ENCODE measurements around the gene BCR.

Gene BCR

DNA sequence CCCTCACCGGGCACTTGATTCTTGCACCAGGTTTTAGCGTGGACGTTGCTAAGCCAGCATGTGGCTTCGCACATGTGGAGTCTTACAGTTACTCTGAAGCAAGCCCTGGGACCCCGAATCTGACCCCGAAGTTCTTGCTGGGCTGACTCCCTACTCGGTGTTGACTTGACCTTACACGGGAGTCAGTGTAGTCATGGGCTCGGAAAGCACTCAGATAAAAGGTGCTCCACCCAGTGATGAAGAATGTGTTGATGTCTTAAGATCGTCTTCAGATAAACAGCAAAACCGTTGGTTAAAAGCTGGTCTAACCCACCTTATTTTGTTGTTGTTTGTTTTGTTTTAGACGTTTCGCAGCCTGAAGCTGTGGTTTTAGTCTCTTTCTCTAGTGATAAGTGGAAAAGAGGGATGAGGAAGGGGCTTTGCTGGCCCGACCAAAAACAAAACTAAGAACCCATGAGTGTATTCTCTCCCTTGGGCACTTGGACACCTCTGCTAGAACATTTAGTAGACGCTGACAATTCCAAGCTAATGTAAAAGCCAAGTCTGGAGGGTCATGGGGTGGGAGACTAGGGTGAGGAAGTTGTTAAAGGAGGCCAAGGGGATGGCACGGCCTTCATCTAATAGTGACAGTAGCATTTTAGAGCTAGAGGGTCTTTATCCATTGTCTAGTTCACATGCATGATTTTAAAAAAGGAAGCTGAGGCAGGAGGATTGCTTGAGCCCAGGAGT, 69.9 kb downstream of the BCR start:
- H3K4me3 ChIP-seq (ENCODE audit: low read length), result no peak overlapping the region
- DNase-seq (ENCODE audit: low read depth, low spot score), result no peak

DNA sequence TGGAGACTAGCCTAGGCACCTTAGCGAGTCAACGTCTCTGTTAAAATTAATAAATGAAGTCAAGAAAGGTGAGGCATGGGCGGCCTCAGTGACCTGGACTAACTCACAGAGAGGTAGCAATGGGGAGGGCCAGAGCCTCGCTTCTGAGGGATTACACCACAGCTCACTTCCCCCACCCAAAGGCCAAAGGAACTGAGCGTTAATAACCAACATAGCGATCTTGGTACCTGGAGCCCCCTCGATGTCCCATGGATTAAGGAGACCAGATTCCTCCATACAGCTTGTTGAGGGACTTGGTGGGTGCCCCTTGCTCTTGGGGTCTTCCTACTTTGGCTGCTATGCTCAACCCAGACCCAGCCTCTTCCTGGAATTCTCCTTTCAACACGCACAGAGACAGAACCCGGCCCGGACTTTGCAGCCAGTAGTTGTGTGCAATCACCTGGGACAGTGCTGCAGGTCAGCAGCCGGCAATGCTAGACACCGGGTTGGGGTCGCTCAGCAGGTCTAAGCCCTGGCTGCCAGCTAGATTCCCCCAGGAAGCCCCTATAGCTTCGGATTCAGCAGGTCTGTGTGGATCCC, 70.6 kb downstream of the BCR start:
- no peak overlapping the region for H3K4me3 ChIP-seq (ENCODE audit: low read length)
- DNase-seq (ENCODE audit: low read depth, low spot score), result no peak

DNA sequence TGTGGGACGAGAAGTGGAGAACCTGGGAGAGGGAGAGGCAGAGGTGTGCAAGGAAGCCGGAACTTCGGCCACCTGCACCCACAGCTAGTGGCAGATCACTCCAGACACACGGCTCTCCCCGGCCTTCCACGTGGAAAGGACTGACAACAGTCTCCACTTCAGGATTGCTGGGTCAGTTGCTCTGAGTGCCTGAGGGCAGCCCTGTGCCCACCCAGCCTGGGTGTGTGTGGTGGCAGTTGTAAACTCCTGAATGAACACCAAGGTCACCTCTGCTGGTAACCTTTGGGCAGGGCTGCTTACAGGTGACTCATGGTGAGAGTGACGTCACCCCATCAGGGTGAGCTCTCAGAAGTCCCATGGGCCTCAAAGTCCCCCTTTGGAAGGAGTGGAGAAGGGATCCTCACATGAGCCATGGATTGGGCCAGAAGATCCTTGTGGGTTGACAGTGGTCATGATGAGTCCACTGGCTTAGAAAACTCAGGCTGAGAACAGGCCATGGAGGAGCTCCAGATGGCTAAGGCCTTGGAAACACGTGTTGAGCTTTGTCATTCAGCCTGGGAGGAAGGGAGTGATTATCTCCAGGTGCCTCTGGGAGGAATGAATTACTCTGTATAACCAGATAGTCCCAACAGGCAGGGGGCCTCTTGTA, 71.3 kb downstream of the BCR start:
- DNase-seq (ENCODE audit: low read depth, low spot score), result no peak
- no peak overlapping the region for H3K4me3 ChIP-seq (ENCODE audit: low read length)

DNA sequence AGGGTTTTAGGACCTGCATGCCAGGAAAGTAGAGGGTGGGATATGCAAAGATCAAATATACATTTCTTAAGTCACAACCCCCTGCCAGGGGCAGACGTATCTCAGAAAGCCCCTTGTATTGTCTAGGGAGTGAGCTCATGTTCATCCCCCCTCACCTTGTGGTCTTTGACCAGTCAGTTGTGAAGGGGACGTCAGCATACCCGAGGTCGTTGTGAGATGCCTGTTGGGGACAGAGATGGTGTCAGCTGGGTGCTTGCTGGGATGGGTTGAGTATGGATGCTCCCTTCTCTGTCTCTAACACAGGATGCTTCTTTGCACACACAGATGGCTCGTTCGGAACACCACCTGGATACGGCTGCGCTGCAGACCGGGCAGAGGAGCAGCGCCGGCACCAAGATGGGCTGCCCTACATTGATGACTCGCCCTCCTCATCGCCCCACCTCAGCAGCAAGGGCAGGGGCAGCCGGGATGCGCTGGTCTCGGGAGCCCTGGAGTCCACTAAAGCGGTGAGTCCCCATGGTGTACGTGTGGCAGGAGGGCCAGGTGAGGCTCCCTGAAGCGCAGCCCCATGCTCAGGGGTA, 73.3 kb downstream of the BCR start:
- no peak for DNase-seq (ENCODE audit: low read depth, low spot score)
- H3K4me3 ChIP-seq (ENCODE audit: low read length), result no peak overlapping the region

DNA sequence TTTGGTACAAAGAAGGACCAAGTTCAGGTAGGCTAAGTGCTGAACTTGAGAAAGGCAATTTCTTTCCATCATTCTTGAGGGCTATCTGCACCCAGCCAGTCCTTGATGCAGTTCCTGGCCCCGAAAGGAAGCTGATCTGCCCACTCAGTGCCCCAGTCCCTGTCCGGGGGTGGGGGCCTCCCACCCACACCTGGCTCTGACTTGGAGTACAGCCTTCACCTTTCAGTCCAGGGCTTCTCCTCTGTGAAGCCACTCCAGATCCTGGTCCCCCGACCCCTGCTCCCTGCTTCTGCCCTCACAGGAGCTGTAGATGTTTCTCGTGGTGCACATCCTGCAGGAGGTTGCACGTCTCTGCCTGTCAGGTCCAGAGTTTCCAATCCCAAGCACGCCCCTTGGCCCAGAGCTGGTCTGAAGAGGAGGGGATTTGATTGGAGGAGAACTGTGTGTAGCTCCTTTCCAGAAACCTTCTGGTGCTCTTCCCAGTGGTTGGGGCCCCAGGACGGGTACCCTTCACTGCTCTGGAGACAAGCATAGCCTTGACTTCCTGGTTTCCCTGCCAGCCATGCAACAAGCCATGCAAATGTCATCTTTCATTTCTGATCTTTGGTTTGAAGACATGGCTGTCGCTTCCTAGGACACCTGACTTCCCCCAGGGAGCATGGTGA, 75.3 kb downstream of the BCR start:
- no peak overlapping the region for H3K4me3 ChIP-seq (ENCODE audit: low read length)
- DNase-seq (ENCODE audit: low read depth, low spot score), result no peak

DNA sequence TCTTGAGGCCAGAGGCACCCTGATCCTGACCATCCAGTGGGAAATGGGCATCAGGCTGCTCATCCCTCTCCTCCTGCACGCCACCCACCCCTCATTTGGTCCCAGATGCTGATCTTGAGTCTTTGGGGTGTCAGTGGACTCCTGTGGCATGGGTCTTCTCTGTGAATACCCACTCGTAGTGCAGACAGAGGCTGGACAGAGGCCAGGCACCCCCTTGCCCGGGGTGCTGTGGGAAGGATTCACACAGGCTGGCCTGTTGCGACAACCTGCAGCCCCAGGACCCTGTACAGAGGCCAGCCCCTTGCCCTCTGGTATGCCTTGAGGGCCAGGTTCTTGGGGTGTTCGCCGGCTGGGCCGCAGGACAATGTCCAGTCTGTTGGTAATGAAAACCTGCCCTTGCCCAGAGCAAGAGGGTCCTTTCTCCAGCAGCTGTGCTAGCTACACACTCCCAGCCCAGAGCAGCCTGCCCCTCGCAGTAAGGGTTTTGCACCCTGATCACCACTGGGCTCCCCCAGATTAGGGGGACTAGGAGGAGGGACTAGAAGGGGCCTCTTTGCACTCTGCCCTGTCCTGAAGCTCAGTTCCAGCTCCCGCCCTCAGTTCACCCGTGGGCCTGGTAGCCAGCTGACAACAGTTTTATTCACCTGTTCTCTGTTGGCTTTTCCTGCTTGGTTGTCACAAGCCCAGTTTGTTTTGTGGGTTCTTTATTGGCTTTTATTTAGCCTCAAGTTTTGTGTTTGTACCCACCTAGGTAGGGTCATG, 76.0 kb downstream of the BCR start:
- DNase-seq (ENCODE audit: low read depth, low spot score), result no peak
- H3K4me3 ChIP-seq (ENCODE audit: low read length), result no peak overlapping the region

DNA sequence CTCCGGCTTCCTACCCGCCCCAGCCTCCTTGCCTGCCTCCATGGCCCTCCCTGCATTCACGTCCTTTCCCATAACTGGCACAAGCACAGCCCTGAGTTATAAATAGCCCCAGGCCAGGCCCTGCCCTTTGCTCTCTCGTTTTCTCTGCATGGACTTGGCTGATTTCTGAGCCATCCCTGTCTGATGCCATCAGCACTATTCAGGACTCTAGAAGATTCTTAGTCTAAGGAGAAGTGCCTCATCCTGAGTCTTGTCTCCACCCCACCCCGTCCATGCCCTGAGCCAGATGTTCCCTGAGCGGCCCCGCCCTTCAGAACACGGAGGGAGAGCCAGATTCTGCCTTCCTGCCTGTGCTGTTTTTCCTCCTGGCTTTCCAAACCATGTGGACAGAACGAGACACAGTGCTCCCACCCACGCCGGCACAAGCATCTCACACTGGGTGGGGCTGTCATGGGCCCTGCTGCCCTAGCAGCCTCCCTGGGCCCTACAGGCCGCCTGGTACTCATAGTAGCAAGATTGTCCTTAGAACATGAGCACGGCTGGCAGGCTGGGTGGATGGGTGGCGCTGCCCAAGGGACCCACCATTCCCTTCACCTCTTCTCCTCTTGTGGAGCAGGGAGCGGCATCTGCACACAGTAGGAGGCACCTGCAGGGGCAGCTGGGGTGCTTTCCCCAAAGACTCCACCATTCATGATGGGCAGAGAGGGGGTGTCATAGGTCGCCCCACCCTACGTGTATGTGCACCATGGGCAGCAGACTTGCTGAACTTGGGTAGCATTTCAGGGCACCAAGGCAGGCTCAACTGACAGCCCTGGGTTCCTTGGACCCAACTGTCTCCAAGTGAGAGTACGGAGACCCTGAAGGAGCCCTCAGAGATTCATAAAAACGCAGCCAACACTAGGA, 76.9 kb downstream of the BCR start:
- H3K4me3 ChIP-seq (ENCODE audit: low read length), result no peak overlapping the region
- DNase-seq (ENCODE audit: low read depth, low spot score), result no peak

DNA sequence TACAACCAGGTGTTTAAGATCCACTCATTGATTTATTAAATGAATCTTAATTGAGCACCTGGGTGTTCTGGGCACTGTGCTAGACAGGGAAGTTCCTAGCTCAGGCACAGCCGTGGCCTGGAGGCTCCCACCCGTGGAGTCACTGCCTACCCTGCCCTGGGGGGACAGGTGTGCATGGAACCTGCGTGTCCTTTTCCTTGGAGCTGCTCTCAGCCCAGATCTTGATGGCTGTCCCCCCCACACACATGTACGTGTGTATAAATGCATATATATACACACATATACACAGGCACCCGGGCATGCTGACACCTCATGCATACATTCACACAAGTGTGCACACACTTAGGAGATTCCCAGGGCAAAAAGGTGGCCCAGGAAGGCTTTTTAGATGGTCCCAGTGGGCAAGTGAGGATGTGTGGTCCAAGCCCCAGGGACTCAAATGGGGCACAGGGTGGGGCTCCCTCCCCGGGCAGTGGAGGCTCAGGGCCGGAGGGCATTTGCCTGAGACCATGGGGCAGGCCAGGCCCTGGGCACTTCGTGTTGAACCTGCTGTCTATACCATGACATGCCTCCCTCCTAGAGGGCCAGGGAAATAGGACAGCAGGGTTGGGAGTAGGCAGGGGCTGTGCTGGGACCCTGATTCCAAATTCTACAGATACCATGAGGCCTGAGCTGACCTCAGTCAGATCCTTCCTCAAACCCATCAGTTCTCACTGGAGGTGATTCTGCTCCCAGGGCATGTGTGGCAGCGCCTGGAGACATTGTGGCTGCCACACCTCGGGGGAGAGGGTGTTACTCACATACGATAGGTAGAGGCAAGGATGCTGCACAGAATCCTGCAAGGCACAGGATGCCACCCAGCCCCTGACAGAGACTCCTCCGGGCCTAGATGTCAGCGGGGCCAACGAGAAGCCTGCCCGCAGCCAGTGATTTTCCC, 77.8 kb downstream of the BCR start:
- H3K4me3 ChIP-seq (ENCODE audit: low read length), result no peak overlapping the region
- DNase-seq (ENCODE audit: low read depth, low spot score), result no peak

DNA sequence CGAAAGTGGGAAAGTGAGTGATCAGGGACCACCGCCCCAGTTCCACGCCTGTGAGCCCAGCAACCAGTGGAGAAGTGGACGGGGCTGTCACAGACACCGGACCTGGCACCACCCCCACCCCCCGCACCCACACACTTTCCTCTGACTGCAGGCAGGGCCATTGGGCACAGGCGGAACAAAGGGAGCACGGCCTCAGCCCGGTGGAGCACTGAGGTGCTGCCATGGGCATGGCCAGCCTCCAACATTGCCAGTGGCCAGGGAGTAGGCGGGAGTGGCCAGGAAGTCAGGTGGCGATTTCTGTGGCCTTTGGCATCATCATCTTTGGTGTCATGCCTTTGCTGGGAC, 78.5 kb downstream of the BCR start:
- H3K4me3 ChIP-seq (ENCODE audit: low read length), result no peak overlapping the region
- DNase-seq (ENCODE audit: low read depth, low spot score), result no peak

DNA sequence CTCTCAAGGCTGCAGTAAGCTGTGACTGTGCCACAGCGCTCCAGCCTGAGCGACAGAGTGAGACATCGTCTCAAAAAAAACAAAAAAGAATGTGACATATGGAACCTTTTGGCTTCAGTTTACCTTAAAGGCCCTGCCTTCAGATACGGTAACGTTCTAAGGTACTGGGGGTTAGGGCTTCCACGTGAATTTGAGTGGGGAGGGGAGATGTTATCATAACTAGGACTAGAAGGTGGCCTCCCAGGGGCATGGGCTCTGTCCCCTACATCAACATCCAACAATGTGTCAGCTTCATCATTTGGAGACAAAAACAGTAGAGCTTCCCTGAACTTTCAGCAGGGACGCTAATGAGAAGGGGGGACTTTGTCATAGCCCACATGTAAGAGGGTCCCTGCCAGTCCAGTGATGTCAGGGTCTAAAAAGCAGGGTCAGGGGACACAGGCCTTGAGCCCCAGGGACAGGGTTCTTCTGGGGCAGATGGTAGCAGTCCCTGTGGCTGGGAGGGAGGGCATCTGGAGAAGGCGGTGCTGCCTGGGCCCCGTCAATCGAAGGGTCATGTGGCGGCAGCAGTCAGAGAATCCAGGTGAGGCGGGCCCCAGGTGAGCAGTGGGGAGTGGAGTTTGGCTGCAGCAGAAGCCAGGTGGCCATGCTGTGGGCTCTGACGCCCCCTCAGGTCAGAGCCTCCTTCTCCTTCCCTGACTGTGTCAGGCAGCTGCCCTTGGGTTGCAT, 79.8 kb downstream of the BCR start:
- no peak for DNase-seq (ENCODE audit: low read depth, low spot score)
- H3K4me3 ChIP-seq (ENCODE audit: low read length), result no peak overlapping the region

DNA sequence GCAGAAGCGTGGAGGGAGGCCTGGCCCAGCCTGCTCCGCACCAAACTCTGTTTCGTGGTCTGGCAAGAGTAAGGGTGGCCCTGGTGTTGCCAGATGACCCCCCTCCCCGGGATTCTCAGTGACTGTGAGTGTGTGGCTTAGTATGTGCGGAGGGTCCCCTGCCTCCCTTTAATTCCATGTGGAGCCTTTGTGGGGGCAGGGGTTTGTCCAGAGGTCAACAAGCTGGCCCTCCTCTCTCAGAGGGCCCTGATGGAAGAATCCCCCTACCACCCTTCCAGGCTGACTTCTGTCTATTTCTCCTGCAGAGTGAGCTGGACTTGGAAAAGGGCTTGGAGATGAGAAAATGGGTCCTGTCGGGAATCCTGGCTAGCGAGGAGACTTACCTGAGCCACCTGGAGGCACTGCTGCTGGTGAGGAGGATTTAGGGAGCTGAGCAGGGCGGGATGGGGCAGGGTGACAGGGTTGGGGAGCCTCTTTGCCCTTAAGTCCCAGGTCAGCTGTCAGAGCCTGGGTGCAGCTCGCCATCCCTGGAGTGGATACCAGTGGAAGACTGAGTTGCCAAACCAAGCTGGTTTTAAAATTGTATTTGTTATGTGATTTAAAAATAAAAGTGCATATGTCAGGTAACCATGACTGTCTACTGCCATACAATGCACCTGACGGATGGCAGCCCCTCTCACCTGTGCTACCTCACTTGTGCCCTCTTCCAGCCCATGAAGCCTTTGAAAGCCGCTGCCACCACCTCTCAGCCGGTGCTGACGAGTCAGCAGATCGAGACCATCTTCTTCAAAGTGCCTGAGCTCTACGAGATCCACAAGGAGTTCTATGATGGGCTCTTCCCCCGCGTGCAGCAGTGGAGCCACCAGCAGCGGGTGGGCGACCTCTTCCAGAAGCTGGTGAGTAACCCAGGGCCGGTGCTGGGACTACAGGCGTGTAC, 80.6 kb downstream of the BCR start:
- H3K4me3 ChIP-seq (ENCODE audit: low read length), result no peak overlapping the region
- DNase-seq (ENCODE audit: low read depth, low spot score), result no peak

DNA sequence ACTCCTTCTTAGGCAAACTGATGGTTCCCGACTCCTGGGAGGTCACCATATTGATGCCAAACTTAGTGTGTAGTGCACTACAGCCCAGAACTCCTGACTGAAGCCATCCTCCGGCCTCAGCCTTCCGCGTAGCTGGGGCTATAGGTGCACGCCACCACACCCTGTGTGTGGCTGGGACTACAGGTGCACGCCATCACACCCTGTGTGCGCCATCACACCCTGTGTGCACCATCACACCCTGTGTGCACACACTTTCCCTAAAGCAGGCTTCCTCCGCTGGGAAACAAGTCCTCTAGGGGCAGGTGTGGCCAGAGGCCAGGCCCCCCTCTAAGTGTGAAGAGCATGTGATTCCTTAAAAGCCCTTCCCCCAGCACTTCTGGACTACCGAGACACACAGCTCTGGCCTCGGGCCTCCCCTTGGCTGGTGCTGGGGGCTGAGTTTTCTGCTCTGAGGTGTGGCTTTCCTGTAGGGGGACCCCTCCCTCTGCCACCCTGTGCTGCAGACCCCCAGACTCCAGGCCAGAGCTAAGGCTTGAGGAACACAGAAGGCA, 81.7 kb downstream of the BCR start:
- DNase-seq (ENCODE audit: low read depth, low spot score), result no peak
- H3K4me3 ChIP-seq (ENCODE audit: low read length), result no peak overlapping the region

DNA sequence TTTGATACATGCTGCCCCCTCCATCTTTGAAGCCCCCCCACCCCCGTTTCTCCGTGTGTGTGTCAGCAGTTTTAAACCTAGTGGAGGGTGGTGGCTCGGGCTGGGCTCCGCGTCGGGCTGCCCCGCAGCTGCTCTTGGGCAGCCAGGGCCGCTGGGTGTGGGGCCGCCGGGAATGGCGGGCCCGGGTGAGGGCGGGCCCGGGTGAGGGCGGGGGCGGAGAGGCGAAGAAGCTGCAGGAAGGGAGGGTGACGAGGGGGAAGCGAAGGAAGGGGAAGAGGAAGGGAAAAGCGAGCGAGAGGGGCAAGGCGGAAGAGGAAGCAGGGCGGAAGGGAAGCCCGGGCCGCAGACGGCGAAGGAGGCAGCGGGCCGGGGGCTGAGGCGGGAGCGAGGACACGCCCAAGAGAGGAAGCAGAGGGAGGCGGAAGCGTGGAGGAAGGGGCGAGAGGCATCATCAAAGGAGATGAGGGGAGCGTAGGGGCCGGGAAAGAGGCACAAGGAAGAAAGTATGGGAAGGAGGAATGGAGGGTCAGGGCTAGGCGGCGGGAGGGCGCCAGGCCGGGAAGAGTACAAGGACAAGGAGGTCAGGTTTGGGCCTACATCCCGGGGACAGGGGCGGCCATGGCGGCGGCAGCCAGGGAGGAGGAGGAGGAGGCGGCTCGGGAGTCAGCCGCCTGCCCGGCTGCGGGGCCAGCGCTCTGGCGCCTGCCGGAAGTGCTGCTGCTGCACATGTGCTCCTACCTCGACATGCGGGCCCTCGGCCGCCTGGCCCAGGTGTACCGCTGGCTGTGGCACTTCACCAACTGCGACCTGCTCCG, 82.4 kb downstream of the BCR start:
- H3K4me3 ChIP-seq (ENCODE audit: low read length), result no peak overlapping the region
- DNase-seq (ENCODE audit: low read depth, low spot score), result no peak

DNA sequence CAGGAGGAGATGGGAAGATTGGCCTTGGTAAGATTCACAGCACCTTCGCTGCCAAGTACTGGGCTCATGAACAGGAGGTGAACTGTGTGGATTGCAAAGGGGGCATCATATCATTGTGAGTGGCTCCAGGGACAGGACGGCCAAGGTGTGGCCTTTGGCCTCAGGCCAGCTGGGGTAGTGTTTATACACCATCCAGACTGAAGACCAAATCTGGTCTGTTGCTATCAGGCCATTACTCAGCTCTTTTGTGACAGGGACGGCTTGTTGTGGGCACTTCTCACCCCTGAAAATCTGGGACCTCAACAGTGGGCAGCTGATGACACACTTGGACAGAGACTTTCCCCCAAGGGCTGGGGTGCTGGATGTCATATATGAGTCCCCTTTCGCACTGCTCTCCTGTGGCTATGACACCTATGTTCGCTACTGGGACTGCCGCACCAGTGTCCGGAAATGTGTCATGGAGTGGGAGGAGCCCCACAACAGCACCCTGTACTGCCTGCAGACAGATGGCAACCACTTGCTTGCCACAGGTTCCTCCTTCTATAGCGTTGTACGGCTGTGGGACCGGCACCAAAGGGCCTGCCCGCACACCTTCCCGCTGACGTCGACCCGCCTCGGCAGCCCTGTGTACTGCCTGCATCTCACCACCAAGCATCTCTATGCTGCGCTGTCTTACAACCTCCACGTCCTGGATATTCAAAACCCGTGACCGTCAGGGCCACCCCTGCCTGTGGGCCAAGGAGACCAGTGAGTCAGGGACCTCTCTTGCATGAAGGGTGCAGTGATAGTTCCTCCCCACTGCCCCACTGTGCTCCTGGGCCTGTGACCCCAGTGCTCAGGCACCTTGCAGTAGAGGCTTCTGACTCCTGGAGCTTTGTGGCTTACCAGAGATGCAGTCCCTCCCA, 83.6 kb downstream of the BCR start:
- no peak for DNase-seq (ENCODE audit: low read depth, low spot score)
- H3K4me3 ChIP-seq (ENCODE audit: low read length), result no peak overlapping the region

Measured in Jurkat, Clone E6-1 (cell line).